Fibroblast of villous mesenchyme (primary cell): Measurements from ENCODE around the gene FBLN5. TPM values are rescaled to one million over a fixed set of nuclear protein-coding genes. Genes with fewer than 3 reads are reported as not detected.

Experiments used
- DNase-seq: peaks from one replicate; pipeline ENCODE4 v3.0.0-alpha.2; 2010; ENCODE audit warnings: low read depth
- H3K4me3 ChIP-seq: 2 replicates; pipeline ENCODE4 v1.5.1; 2011; ENCODE audit warnings: low read depth, mild to moderate bottlenecking, low read length
- total RNA-seq: library from RNA; depleted of rRNA; stranded (reverse); fragments of >200 nt; gene quantifications from 2 replicates; pipeline ENCODE4 v1.2.3, GENCODE V29; 2012
- TF ChIP-seq, protein P1 (sequence below): IDR thresholded peaks from 2 replicates; pipeline ENCODE4 v1.5.1; 2012; ENCODE audit warnings: low read depth, mild to moderate bottlenecking, low read length; ENCODE audit not compliant: insufficient read depth

FBLN5 gene
- total RNA-seq, 1 donor: 77.7 TPM

DNA sequence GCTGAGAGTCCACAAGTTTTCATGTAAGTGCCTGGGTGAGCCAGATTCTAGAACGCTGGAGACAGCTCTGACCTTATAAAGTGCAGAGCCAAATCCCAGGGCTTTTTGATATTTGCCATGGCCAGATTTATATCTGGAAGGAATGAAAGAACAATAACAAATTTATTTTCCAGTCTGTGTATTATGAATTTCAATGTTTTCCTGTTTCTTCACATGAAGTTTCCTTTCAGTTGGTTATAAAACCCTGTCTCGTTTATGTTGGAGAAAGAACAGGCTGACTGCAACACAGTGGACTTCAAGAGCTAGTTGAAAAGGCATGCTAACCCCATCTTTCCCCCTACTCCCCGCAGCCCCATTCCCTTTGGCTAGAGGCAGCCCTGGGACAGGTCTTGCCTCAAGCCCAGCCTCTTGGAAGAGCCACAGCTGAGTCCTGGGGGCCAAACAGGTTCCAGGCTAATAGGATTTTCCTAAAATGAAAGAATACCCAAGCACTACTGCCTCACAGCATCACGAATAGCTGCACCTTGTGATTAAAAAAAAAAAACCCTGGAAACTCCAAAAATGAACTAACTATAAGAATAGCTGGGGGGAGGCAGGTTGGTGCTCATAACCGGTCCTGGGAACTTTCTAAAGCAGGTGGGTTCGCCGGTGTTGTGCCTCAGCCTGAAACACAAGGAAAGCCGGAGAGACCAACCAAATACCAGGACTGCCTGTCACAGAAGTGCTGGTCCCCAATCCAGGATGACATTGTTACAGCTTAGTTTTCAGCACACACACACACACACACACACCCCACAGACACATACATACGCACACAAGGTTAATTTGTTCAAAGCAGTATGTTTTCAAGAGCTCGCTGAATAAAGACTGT lies 1.5 kb downstream of the FBLN5 start:
- DNase-seq: peak; percentile 55
- TF ChIP-seq, protein P1, sequence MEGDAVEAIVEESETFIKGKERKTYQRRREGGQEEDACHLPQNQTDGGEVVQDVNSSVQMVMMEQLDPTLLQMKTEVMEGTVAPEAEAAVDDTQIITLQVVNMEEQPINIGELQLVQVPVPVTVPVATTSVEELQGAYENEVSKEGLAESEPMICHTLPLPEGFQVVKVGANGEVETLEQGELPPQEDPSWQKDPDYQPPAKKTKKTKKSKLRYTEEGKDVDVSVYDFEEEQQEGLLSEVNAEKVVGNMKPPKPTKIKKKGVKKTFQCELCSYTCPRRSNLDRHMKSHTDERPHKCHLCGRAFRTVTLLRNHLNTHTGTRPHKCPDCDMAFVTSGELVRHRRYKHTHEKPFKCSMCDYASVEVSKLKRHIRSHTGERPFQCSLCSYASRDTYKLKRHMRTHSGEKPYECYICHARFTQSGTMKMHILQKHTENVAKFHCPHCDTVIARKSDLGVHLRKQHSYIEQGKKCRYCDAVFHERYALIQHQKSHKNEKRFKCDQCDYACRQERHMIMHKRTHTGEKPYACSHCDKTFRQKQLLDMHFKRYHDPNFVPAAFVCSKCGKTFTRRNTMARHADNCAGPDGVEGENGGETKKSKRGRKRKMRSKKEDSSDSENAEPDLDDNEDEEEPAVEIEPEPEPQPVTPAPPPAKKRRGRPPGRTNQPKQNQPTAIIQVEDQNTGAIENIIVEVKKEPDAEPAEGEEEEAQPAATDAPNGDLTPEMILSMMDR: no peak
- peak overlapping the region; percentile 72 for H3K4me3 ChIP-seq

- TF ChIP-seq, protein P1: no peak
- H3K4me3 ChIP-seq: no peak overlapping the region
- no peak for DNase-seq
These were observed 4.5 kb downstream of the FBLN5 start for GRCh38 chr14:91942946-91943345.

GRCh38 chr14:91942128-91942527 lies 5.4 kb downstream of the FBLN5 start:
- H3K4me3 ChIP-seq: no peak overlapping the region
- no peak for DNase-seq
- TF ChIP-seq, protein P1: no peak

DNA sequence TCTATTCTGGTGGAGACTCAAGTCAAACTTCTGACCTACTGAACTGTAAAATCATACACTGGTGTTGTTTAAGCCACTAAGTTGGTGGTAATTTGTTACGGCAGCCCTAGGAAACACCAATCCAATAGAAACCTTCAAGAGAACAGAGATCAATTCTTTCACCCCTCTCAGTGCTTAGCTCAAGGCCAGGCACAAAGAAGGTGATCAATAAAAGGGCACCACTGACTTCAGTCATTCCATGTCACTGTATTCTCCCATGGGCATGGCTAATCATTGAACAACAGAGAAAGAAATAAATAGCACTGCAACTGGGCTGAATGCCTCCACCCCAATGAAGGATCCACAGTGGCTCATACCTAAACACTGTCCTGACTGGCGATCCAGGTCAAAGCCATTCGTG lies 7.3 kb downstream of the FBLN5 start:
- H3K4me3 ChIP-seq: no peak overlapping the region

GRCh38 chr14:91935586-91935985 lies 11.9 kb downstream of the FBLN5 start:
- TF ChIP-seq, protein P1: no peak
- no peak for DNase-seq
- H3K4me3 ChIP-seq: no peak overlapping the region

More for the DNA sequence above, 7.3 kb downstream of the FBLN5 start:
- no peak for DNase-seq
- TF ChIP-seq, protein P1: no peak

- H3K4me3 ChIP-seq: no peak overlapping the region
- TF ChIP-seq, protein P1: no peak
- DNase-seq: no peak
These were observed 12.8 kb downstream of the FBLN5 start for GRCh38 chr14:91934554-91935285.
